GM23338 (cell line): ENCODE results near the gene PLEKHG4B. TPM values are rescaled to one million over a fixed set of nuclear protein-coding genes. Genes with fewer than 3 reads are reported as not detected.
A peak's percentile ranks its signal among the peaks of the same experiment; 100 is the strongest.

Experiments used
- ATAC-seq: fragments of 200-7000 bp; cut with Tn5 transposase; 3 replicates; pipeline ENCODE4 v1.9.1; 2020
- DNase-seq: peaks from one replicate; pipeline ENCODE4 v3.0.0-alpha.2; 2015; ENCODE audit warnings: low spot score
- H2AFZ ChIP-seq: fragments of 200-600 bp; sonication (generic); 2 replicates; pipeline ENCODE4 v1.8.0; 2016; ENCODE audit warnings: antibody characterized with exemption, mild to moderate bottlenecking, moderate library complexity
- H3F3A ChIP-seq: fragments of 200-600 bp; sonication (generic); replicated peaks from 2 replicates; pipeline ENCODE4 v1.8.0; 2017; ENCODE audit warnings: antibody characterized with exemption, mixed run types, low read depth
- H3K27ac ChIP-seq: fragments of 200-600 bp; sonication (generic); 2 replicates; pipeline ENCODE4 v1.6.1; 2016; ENCODE audit warnings: low read depth
- H3K27me3 ChIP-seq: fragments of 200-600 bp; sonication (generic); 2 replicates; pipeline ENCODE4 v1.8.0; 2016; ENCODE audit warnings: mild to moderate bottlenecking, mixed run types, moderate library complexity; ENCODE audit not compliant: insufficient read depth
- H3K36me3 ChIP-seq: fragments of 200-600 bp; sonication (generic); 2 replicates; pipeline ENCODE4 v1.8.0; 2016; ENCODE audit warnings: mild to moderate bottlenecking; ENCODE audit not compliant: insufficient read depth
- H3K4me1 ChIP-seq: fragments of 200-600 bp; sonication (generic); 2 replicates; pipeline ENCODE4 v1.8.0; 2016; ENCODE audit warnings: mild to moderate bottlenecking, moderate library complexity; ENCODE audit not compliant: insufficient read depth
- H3K4me2 ChIP-seq: fragments of 200-600 bp; sonication (generic); 2 replicates; pipeline ENCODE4 v1.7.1; 2017; ENCODE audit warnings: mixed run types
- H3K4me3 ChIP-seq: fragments of 200-600 bp; sonication (generic); 2 replicates; pipeline ENCODE4 v1.6.1; 2016; ENCODE audit warnings: mixed run types
- H3K79me2 ChIP-seq: fragments of 200-600 bp; sonication (generic); replicated peaks from 2 replicates; pipeline ENCODE4 v1.8.0; 2017; ENCODE audit warnings: mild to moderate bottlenecking; ENCODE audit not compliant: insufficient read depth
- H3K9me2 ChIP-seq: fragments of 200-600 bp; sonication (generic); 2 replicates; pipeline ENCODE4 v1.8.0; 2017; ENCODE audit not compliant: insufficient read depth
- H4K20me1 ChIP-seq: fragments of 200-600 bp; sonication (generic); replicated peaks from 2 replicates; pipeline ENCODE4 v1.8.0; 2017; ENCODE audit warnings: mild to moderate bottlenecking; ENCODE audit not compliant: insufficient read depth
- H3K27ac Mint-ChIP-seq: 2 replicates; pipeline ENCODE4 v1.8.0; 2020; ENCODE audit warnings: inconsistent platforms, mild to moderate bottlenecking, moderate library complexity, mixed read lengths
- H3K27me3 Mint-ChIP-seq: 3 replicates; pipeline ENCODE4 v1.8.0; 2022; ENCODE audit warnings: low read depth, mild to moderate bottlenecking, moderate library complexity, mixed read lengths, inconsistent platforms; ENCODE audit not compliant: insufficient read depth, poor library complexity
- H3K36me3 Mint-ChIP-seq: 3 replicates; pipeline ENCODE4 v1.8.0; 2021; ENCODE audit warnings: low read depth, mild to moderate bottlenecking, inconsistent platforms, moderate library complexity, mixed read lengths
- H3K4me1 Mint-ChIP-seq: 3 replicates; pipeline ENCODE4 v1.8.0; 2020; ENCODE audit warnings: mild to moderate bottlenecking, inconsistent platforms, mixed read lengths
- H3K4me3 Mint-ChIP-seq: 3 replicates; pipeline ENCODE4 v1.8.0; 2021; ENCODE audit warnings: moderate library complexity, mild to moderate bottlenecking, inconsistent platforms, mixed read lengths
- H3K9me3 Mint-ChIP-seq: 3 replicates; pipeline ENCODE4 v1.8.0; 2020; ENCODE audit warnings: moderate library complexity, mild to moderate bottlenecking, inconsistent platforms, mixed read lengths
- EZH2phosphoT487 ChIP-seq: fragments of 200-600 bp; sonication (generic); IDR thresholded peaks from one replicate; pipeline ENCODE4 v1.8.1; 2018; ENCODE audit warnings: antibody characterized with exemption; ENCODE audit not compliant: unreplicated experiment
- NANOG ChIP-seq: IDR thresholded peaks from 2 replicates; pipeline ENCODE4 v1.6.1; 2016; ENCODE audit warnings: antibody characterized with exemption, borderline replicate concordance
- POLR2AphosphoS5 ChIP-seq: IDR thresholded peaks from 2 replicates; pipeline ENCODE4 v1.6.1; 2016; ENCODE audit warnings: antibody characterized with exemption, low read depth
- STAT1 ChIP-seq: IDR thresholded peaks from one replicate; pipeline ENCODE4 v1.6.1; 2016; ENCODE audit warnings: antibody characterized with exemption; ENCODE audit not compliant: unreplicated experiment
- ZNF114 ChIP-seq: fragments of 250-450 bp; sonication (Bioruptor Pico); IDR thresholded peaks from 2 replicates; pipeline ENCODE4 v1.5.0; 2020; ENCODE audit warnings: mild to moderate bottlenecking, moderate library complexity
- polyA plus RNA-seq: library from polyadenylated mRNA; unstranded; fragments of >200 nt; fragmentation: Nextera tagmentation; extraction: Ambion mirVana; gene quantifications from 2 replicates; pipeline ENCODE4 v1.2.1, GENCODE V29; 2016
- total RNA-seq: library from RNA; depleted of rRNA; stranded (reverse); fragments of >200 nt; shearing (Covaris generic); gene quantifications from 2 replicates; pipeline ENCODE4 v1.2.3, GENCODE V29; 2014
- TF ChIP-seq, protein P1 (sequence below): IDR thresholded peaks from one replicate; pipeline ENCODE4 v1.6.1; 2018; ENCODE audit warnings: antibody characterized with exemption; ENCODE audit not compliant: unreplicated experiment
- TF ChIP-seq, protein P2 (sequence below): fragments of 250-450 bp; sonication (Bioruptor Pico); IDR thresholded peaks from 2 replicates; pipeline ENCODE4 v1.5.0; 2020; ENCODE audit warnings: mild to moderate bottlenecking, moderate library complexity

PLEKHG4B gene
- total and polyA plus RNA-seq, 2 experiments from 2014 or later = 33.5 to 54.8 TPM

DNA sequence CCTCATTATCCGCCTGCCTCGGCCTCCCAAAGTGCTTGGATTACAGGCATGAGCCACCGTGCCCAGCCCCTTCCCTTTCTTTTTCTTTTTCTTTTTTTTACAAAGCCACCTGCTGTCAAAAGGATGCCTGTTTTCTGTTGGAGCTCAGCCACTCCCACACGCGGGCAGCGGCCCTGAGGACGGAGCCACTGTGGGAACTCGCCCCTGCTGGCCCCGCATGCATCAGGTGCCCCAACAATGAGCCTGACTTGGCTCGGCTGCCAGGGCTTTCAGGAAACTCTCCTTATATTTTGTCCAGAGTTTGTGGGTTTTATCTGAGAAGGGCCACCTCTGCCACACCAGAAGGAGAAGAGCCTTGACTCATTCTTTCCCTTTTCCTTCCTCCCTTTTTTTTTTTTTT is 62.3 kb downstream of the PLEKHG4B start:
- H3K27me3 Mint-ChIP-seq = peaks cover 10% of the 10 kb centered on the region
- peaks cover 29% of the 10 kb centered on the region; the same call in 1 of the 2 replicates for H3K36me3 ChIP-seq
- H3K4me1 Mint-ChIP-seq = peaks cover 13% of the 10 kb centered on the region
- H3K9me3 Mint-ChIP-seq = no peaks in the 10 kb centered on the region; the same call in 1 of the 3 replicates
- H3K36me3 Mint-ChIP-seq = peaks cover 67% of the 10 kb centered on the region
- TF ChIP-seq, protein P1, sequence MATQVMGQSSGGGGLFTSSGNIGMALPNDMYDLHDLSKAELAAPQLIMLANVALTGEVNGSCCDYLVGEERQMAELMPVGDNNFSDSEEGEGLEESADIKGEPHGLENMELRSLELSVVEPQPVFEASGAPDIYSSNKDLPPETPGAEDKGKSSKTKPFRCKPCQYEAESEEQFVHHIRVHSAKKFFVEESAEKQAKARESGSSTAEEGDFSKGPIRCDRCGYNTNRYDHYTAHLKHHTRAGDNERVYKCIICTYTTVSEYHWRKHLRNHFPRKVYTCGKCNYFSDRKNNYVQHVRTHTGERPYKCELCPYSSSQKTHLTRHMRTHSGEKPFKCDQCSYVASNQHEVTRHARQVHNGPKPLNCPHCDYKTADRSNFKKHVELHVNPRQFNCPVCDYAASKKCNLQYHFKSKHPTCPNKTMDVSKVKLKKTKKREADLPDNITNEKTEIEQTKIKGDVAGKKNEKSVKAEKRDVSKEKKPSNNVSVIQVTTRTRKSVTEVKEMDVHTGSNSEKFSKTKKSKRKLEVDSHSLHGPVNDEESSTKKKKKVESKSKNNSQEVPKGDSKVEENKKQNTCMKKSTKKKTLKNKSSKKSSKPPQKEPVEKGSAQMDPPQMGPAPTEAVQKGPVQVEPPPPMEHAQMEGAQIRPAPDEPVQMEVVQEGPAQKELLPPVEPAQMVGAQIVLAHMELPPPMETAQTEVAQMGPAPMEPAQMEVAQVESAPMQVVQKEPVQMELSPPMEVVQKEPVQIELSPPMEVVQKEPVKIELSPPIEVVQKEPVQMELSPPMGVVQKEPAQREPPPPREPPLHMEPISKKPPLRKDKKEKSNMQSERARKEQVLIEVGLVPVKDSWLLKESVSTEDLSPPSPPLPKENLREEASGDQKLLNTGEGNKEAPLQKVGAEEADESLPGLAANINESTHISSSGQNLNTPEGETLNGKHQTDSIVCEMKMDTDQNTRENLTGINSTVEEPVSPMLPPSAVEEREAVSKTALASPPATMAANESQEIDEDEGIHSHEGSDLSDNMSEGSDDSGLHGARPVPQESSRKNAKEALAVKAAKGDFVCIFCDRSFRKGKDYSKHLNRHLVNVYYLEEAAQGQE = no peak
- TF ChIP-seq ZNF114 (CRISPR knock-in tag) (no peak), NANOG (no peak), EZH2phosphoT487 (no peak), POLR2AphosphoS5 (no peak), STAT1 (no peak)
- TF ChIP-seq, protein P2, sequence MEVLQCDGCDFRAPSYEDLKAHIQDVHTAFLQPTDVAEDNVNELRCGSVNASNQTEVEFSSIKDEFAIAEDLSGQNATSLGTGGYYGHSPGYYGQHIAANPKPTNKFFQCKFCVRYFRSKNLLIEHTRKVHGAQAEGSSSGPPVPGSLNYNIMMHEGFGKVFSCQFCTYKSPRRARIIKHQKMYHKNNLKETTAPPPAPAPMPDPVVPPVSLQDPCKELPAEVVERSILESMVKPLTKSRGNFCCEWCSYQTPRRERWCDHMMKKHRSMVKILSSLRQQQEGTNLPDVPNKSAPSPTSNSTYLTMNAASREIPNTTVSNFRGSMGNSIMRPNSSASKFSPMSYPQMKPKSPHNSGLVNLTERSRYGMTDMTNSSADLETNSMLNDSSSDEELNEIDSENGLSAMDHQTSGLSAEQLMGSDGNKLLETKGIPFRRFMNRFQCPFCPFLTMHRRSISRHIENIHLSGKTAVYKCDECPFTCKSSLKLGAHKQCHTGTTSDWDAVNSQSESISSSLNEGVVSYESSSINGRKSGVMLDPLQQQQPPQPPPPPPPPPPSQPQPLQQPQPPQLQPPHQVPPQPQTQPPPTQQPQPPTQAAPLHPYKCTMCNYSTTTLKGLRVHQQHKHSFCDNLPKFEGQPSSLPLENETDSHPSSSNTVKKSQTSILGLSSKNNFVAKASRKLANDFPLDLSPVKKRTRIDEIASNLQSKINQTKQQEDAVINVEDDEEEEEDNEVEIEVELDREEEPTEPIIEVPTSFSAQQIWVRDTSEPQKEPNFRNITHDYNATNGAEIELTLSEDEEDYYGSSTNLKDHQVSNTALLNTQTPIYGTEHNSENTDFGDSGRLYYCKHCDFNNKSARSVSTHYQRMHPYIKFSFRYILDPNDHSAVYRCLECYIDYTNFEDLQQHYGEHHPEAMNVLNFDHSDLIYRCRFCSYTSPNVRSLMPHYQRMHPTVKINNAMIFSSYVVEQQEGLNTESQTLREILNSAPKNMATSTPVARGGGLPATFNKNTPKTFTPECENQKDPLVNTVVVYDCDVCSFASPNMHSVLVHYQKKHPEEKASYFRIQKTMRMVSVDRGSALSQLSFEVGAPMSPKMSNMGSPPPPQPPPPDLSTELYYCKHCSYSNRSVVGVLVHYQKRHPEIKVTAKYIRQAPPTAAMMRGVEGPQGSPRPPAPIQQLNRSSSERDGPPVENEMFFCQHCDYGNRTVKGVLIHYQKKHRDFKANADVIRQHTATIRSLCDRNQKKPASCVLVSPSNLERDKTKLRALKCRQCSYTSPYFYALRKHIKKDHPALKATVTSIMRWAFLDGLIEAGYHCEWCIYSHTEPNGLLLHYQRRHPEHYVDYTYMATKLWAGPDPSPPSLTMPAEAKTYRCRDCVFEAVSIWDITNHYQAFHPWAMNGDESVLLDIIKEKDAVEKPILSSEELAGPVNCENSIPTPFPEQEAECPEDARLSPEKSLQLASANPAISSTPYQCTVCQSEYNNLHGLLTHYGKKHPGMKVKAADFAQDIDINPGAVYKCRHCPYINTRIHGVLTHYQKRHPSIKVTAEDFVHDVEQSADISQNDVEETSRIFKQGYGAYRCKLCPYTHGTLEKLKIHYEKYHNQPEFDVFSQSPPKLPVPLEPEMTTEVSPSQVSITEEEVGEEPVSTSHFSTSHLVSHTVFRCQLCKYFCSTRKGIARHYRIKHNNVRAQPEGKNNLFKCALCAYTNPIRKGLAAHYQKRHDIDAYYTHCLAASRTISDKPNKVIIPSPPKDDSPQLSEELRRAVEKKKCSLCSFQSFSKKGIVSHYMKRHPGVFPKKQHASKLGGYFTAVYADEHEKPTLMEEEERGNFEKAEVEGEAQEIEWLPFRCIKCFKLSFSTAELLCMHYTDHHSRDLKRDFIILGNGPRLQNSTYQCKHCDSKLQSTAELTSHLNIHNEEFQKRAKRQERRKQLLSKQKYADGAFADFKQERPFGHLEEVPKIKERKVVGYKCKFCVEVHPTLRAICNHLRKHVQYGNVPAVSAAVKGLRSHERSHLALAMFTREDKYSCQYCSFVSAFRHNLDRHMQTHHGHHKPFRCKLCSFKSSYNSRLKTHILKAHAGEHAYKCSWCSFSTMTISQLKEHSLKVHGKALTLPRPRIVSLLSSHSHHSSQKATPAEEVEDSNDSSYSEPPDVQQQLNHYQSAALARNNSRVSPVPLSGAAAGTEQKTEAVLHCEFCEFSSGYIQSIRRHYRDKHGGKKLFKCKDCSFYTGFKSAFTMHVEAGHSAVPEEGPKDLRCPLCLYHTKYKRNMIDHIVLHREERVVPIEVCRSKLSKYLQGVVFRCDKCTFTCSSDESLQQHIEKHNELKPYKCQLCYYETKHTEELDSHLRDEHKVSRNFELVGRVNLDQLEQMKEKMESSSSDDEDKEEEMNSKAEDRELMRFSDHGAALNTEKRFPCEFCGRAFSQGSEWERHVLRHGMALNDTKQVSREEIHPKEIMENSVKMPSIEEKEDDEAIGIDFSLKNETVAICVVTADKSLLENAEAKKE (CRISPR knock-in tag) = no peak
- DNase-seq (no peak), ATAC-seq (peak; percentile 46)
- no peaks in the 10 kb centered on the region for H3K27me3 ChIP-seq
- peaks cover 9% of the 10 kb centered on the region for H4K20me1 ChIP-seq
- no peak overlapping the region for H3K4me3 Mint-ChIP-seq
- H3K4me3 ChIP-seq = no peak overlapping the region
- H3K79me2 ChIP-seq = no peaks in the 10 kb centered on the region
- no peaks in the 10 kb centered on the region for H3F3A ChIP-seq
- H2AFZ ChIP-seq = no peak overlapping the region
- H3K4me2 ChIP-seq = no peak overlapping the region
- H3K27ac ChIP-seq = no peak overlapping the region
- H3K4me1 ChIP-seq = no peaks in the 10 kb centered on the region
- H3K27ac Mint-ChIP-seq = no peak overlapping the region
- no peaks in the 10 kb centered on the region for H3K9me2 ChIP-seq
